Cardiac muscle cell (in vitro differentiated cells and primary cell): Measurements from ENCODE around the gene KCNH5. TPM values are rescaled to one million over a fixed set of nuclear protein-coding genes. Genes with fewer than 3 reads are reported as not detected.
"Not testable (repeated sequence)": the region's sequence is repeated elsewhere in the genome, so short reads cannot be mapped to it uniquely, and the experiment has no call there.

Experiments
- DNase-seq, 2 donors: peaks; one replicate each; pipeline versions ENCODE4 v3.0.0 to v3.0.0-alpha.2; 2010 to 2017; ENCODE audit warnings: low read depth in 1 of 2, low spot score in 1 of 2
- H3K27ac ChIP-seq: fragments of 200-600 bp; sonication (generic); 2 replicates; pipeline ENCODE4 v1.5.1; 2016
- H3K27me3 ChIP-seq: fragments of 200-600 bp; sonication (generic); 2 replicates; pipeline ENCODE4 v1.6.0; 2016; ENCODE audit warnings: control low read depth
- H3K36me3 ChIP-seq: fragments of 200-600 bp; sonication (generic); 2 replicates; pipeline ENCODE4 v1.5.1; 2016; ENCODE audit warnings: control low read depth
- H3K4me1 ChIP-seq: fragments of 200-600 bp; sonication (generic); 2 replicates; pipeline ENCODE4 v1.8.1; 2017; ENCODE audit warnings: low read depth, mild to moderate bottlenecking, mixed run types
- H3K4me3 ChIP-seq: fragments of 200-600 bp; sonication (generic); 2 replicates; pipeline ENCODE4 v1.5.1; 2016; ENCODE audit warnings: mild to moderate bottlenecking
- H3K9me3 ChIP-seq: fragments of 200-600 bp; sonication (generic); 2 replicates; pipeline ENCODE4 v1.5.1; 2017; ENCODE audit warnings: low read depth, mild to moderate bottlenecking, control low read depth
- polyA plus RNA-seq: library from polyadenylated mRNA; unstranded; fragments of >200 nt; fragmentation: Nextera tagmentation; extraction: Ambion mirVana; gene quantifications from 2 replicates; pipeline ENCODE4 v1.2.1, GENCODE V29; 2016
- total RNA-seq: library from RNA; depleted of rRNA; stranded (reverse); fragments of >200 nt; gene quantifications from 2 replicates; pipeline ENCODE4 v1.2.3, GENCODE V29; 2016
- TF ChIP-seq, protein P1 (sequence below): IDR thresholded peaks from 2 replicates; pipeline ENCODE4 v1.5.1; 2012; ENCODE audit warnings: low read depth, mild to moderate bottlenecking, low read length

The KCNH5 gene
- total and polyA plus RNA-seq, 2 experiments from 2014 or later = 0.06 TPM; not detected in 1

GRCh38 chr14:62889364-62889763, 155.9 kb downstream of the KCNH5 start:
- no peaks in the 10 kb centered on the region for H3K36me3 ChIP-seq
- TF ChIP-seq, protein P1, sequence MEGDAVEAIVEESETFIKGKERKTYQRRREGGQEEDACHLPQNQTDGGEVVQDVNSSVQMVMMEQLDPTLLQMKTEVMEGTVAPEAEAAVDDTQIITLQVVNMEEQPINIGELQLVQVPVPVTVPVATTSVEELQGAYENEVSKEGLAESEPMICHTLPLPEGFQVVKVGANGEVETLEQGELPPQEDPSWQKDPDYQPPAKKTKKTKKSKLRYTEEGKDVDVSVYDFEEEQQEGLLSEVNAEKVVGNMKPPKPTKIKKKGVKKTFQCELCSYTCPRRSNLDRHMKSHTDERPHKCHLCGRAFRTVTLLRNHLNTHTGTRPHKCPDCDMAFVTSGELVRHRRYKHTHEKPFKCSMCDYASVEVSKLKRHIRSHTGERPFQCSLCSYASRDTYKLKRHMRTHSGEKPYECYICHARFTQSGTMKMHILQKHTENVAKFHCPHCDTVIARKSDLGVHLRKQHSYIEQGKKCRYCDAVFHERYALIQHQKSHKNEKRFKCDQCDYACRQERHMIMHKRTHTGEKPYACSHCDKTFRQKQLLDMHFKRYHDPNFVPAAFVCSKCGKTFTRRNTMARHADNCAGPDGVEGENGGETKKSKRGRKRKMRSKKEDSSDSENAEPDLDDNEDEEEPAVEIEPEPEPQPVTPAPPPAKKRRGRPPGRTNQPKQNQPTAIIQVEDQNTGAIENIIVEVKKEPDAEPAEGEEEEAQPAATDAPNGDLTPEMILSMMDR = no peak
- no peak overlapping the region for H3K4me3 ChIP-seq
- no peaks in the 10 kb centered on the region for H3K4me1 ChIP-seq
- H3K27ac ChIP-seq = no peak overlapping the region
- H3K9me3 ChIP-seq = no peaks in the 10 kb centered on the region
- peak in 1 of 2 donors; percentile 7 for DNase-seq
- H3K27me3 ChIP-seq = no peaks in the 10 kb centered on the region

DNA sequence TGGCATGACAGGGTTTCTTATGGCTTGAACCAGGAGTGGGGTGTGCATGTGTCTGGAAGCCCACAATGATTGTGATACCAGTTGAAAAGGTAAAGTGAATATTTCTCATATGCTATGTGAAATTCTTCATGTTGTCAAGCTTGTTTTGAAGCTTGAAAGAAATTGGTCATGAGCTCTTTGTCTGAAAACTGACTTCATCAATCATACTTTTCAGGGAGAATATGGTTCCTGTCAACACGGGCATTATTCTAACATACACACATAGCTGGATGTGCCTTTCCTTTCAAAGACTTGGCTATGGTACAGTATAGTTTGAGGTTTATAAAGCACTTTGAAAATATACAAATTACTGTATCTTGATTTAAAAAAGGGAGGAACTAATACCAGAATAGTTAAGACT, 158.8 kb downstream of the KCNH5 start:
- H3K27ac ChIP-seq = no peak overlapping the region
- DNase-seq = no peak
- no peak overlapping the region for H3K4me3 ChIP-seq
- TF ChIP-seq, protein P1 = no peak
- no peaks in the 10 kb centered on the region for H3K27me3 ChIP-seq
- no peaks in the 10 kb centered on the region for H3K9me3 ChIP-seq
- H3K36me3 ChIP-seq = no peaks in the 10 kb centered on the region
- no peaks in the 10 kb centered on the region for H3K4me1 ChIP-seq

GRCh38 chr14:62885451-62885850, 159.8 kb downstream of the KCNH5 start:
- TF ChIP-seq, protein P1 = no peak
- no peaks in the 10 kb centered on the region for H3K27me3 ChIP-seq
- H3K36me3 ChIP-seq = no peaks in the 10 kb centered on the region
- H3K4me3 ChIP-seq = no peak overlapping the region
- DNase-seq = no peak
- H3K27ac ChIP-seq = no peak overlapping the region
- no peaks in the 10 kb centered on the region for H3K4me1 ChIP-seq
- no peaks in the 10 kb centered on the region for H3K9me3 ChIP-seq

GRCh38 chr14:62882967-62883366, 162.3 kb downstream of the KCNH5 start:
- no peak for DNase-seq
- Histone ChIP-seq H3K4me3 (no peak overlapping the region), H3K9me3 (no peaks in the 10 kb centered on the region), H3K27ac (no peak overlapping the region), H3K4me1 (no peaks in the 10 kb centered on the region), H3K36me3 (no peaks in the 10 kb centered on the region), H3K27me3 (no peaks in the 10 kb centered on the region)
- TF ChIP-seq, protein P1 = no peak

- H3K27ac ChIP-seq = no peak overlapping the region
- TF ChIP-seq, protein P1 = no peak
- DNase-seq = no peak
Measured at GRCh38 chr14:62866376-62866775, 178.9 kb downstream of the KCNH5 start.

DNA sequence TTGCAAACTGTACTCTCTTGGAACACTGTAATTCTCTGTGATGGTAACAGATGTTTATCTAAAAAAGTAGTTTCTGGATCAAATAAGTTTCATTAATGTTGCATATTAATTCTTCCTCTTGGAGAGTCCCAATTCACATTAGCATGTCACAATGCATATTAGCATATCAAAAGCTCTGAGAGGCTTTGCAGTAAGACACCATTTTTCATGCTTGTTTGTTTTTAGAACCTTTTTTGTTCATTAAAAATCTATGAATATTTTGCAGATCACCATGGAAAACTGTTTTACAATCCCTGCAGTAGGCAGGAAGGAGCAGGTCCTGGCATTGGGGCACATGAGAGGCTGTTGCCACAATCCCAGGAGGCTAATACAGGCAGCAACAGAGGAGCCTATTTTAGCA, 180.7 kb downstream of the KCNH5 start:
- H3K9me3 ChIP-seq = no peaks in the 10 kb centered on the region
- H3K27ac ChIP-seq = no peak overlapping the region
- H3K36me3 ChIP-seq = no peaks in the 10 kb centered on the region
- TF ChIP-seq, protein P1 = no peak
- no peaks in the 10 kb centered on the region for H3K27me3 ChIP-seq
- no peak for DNase-seq
- H3K4me1 ChIP-seq = no peaks in the 10 kb centered on the region
- H3K4me3 ChIP-seq = no peak overlapping the region

More at GRCh38 chr14:62866376-62866775, 178.9 kb downstream of the KCNH5 start:
- no peaks in the 10 kb centered on the region for H3K27me3 ChIP-seq
- H3K36me3 ChIP-seq = no peaks in the 10 kb centered on the region
- H3K4me1 ChIP-seq = no peaks in the 10 kb centered on the region
- H3K4me3 ChIP-seq = no peak overlapping the region
- H3K9me3 ChIP-seq = no peaks in the 10 kb centered on the region

DNA sequence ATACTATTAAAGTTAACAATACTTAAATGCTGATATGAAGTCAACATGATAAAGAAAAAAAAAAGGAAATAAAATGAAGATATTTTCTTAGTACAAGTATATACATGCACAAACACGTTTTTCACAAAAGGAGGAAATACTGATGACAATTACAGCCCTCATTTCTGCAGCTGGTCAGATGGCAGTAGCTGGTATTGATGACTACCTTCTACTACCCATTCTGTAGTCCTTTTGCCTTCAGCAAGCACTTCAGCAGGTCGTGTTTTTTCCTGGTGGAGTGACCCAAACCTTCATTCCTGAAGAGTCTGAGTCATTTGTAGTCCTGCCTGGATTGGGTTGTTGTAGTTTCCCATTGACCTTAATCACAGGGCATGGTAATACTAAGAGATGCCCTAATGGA, 187.2 kb downstream of the KCNH5 start:
- H3K27me3 ChIP-seq, H3K4me1 ChIP-seq, H3K4me3 ChIP-seq, H3K36me3 ChIP-seq, DNase-seq, H3K9me3 ChIP-seq, H3K27ac ChIP-seq: not testable (repeated sequence)
